GM21529 (cell line): ENCODE results near the gene NUTM1.

Experiments used
- ATAC-seq: cut with Tn5 transposase; IDR thresholded peaks from one replicate; pipeline ENCODE4 v1.9.1; 2021; ENCODE audit not compliant: unreplicated experiment

NUTM1 gene, protein sequence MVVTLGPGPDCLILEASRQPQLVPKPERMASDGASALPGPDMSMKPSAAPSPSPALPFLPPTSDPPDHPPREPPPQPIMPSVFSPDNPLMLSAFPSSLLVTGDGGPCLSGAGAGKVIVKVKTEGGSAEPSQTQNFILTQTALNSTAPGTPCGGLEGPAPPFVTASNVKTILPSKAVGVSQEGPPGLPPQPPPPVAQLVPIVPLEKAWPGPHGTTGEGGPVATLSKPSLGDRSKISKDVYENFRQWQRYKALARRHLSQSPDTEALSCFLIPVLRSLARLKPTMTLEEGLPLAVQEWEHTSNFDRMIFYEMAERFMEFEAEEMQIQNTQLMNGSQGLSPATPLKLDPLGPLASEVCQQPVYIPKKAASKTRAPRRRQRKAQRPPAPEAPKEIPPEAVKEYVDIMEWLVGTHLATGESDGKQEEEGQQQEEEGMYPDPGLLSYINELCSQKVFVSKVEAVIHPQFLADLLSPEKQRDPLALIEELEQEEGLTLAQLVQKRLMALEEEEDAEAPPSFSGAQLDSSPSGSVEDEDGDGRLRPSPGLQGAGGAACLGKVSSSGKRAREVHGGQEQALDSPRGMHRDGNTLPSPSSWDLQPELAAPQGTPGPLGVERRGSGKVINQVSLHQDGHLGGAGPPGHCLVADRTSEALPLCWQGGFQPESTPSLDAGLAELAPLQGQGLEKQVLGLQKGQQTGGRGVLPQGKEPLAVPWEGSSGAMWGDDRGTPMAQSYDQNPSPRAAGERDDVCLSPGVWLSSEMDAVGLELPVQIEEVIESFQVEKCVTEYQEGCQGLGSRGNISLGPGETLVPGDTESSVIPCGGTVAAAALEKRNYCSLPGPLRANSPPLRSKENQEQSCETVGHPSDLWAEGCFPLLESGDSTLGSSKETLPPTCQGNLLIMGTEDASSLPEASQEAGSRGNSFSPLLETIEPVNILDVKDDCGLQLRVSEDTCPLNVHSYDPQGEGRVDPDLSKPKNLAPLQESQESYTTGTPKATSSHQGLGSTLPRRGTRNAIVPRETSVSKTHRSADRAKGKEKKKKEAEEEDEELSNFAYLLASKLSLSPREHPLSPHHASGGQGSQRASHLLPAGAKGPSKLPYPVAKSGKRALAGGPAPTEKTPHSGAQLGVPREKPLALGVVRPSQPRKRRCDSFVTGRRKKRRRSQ

DNA sequence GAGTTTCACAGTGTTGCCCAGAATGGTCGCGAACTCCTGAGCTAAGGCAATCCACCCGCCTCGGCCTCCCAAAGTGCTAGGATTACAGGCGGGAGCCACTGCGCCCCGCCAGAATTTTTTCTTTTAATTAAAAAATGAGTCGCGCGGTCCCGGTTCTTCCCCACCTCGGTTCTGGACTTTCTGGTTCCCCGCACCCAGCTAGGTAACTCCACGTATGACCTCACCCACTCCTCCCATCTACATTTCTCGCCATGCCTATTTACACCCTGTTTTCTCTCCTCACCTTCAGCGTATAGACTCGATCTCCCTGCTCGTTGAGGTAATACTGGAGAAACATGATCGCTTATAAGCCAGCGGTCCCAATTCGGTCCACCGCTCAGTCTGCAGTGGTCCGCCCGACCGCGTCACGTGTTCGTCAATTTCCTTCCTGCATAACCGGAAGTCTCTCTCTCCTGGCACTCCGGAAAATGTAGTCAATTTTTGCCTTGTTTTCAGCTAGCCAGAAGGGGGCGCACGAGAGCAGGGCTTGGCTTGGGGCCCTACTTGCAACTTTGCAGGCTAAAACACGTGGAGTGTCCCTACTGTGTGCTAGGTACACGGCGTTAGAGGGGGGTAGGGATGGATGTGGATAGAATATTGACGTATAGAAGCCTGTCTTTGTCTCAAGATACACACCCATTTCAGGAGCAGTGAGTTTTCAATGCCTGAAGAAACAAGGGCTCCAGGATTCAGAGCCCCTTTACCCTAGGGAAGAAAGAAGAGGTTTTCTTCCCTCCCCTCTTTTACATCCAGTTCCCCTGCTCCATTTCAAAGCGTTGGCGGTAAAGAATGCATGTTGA is at the start of gene NUTM1, which contains the start of gene NOP10:
Gene NUTM1 (plus strand): TSS at position 579 of the 839 bp plus-strand sequence. CDS start 382 bp downstream, outside the sequence.
Gene NOP10 (minus strand): TSS at position 400 of the 839 bp plus-strand sequence. CDS start 63 bp downstream, at position 337.
- ATAC-seq, result peak; percentile 90

- no peak for ATAC-seq
Observed at GRCh38 chr15:34297059-34297458, 46.1 kb upstream of the NUTM1 start.

DNA sequence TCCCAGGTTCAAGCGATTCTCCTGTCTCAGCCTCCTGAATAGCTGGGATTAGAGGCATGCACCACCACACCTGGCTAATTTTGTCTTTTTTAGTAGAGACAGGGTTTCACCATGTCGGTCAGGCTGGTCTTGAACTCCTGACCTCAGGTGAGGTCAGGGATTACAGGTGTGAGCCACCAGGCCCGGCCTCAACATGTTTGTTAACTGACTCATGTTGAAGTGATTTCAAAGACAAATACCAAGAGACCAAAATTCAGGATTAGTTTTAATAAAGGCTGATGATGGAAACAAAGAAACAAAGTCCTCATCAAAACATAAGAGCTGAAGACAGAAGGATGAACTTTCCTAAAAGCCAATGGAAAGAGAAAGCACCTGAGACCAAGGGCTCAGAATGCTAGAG is 42.1 kb upstream of the NUTM1 start:
- ATAC-seq, result no peak

DNA sequence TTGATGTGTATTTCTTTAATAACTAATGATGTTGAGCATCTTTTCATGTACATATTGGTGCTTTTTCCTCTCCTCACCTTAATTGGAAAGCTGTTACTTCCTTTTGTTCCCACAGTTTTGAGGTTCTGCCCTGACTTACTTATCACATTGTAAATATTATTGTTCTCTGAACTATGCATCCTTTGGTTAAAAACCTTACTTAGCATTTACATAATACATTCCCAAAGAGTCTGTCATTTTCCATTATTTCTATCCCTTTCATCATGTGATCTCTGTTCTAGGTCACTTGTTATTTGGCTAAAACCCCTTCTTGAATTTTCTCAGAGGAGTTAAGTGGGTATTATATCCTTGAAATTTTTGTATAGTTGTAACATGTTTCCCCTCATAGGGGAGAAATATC is 38.5 kb upstream of the NUTM1 start:
- no peak for ATAC-seq

DNA sequence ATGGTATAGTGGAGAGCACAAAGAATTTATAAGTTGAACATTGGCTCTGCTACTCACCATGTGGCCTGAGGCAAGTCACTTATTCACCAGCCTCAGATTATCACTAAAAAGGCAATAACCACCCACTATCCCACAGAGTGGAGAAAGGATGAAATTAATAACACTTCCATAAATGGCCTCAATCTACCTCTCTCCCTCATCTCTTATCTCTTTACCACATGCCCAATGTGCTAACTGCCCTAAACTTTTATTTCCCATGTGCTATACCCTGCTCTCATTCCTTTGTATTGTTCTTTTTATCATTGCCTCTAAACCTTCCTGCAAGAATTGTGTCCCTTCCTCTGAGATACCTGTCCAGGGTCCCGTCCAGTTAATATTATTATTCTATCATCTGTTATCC is 31.6 kb upstream of the NUTM1 start:
- ATAC-seq, result no peak

GRCh38 chr15:34314491-34315490 is 28.3 kb upstream of the NUTM1 start:
- no peak for ATAC-seq

DNA sequence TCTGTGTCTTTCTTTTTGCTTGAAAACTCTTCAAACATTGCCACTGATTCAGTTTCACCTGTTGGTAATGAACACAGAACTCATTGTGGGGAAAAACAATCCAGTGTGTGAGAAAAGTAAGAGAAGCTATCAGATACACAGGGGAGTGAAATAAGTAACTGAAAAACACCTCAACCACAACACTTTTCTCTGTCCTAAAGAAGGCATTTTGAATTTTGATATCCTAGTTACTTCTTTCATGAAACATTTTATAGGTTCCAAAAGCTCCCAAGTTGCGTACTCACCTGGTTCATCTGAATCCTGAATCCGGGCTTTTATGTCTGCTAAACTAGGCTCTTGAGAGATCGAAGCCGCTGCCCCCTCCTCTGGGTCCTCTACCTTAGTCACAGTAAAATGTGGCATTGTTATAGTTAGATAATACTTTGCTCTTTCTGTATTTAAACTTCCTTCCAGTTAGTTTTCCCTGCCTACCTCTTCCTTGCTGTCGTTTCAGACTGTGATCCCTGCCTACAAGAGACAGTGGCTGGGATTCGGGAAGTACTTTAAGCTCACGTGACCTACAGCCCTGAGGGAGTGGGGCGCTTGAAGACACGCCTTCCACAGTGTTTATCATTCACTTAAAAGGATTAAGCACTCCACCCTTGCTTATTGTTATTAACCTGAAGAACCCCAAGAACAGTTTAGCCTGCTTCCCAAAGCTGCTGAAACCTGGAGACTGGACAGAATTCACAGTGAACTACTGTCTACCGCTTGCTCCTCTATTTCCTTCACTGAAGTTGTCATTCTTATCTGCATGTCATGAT is 24.6 kb upstream of the NUTM1 start:
- peak; percentile 84 for ATAC-seq

- ATAC-seq, result no peak
Observed at GRCh38 chr15:34323217-34323616, 19.9 kb upstream of the NUTM1 start.

GRCh38 chr15:34324933-34325332 is 18.2 kb upstream of the NUTM1 start:
- no peak for ATAC-seq

DNA sequence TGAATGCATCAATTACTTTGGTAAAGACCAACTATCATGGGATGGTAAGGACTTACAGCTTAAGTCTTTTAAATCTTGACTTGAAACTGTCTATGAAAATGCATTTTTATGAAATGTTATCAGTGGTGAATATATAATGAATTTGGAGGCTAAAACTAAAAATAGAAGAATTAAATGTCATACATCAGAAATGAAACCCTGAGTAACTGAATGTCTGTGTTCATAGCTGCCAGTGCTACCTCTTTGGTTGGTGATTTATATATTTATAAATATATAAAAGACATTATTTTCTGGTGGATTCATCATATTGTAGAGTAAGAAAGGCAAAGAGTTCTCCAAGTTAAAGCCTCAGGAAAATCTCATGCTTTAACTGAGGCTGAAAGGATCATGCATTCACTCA is 17.7 kb upstream of the NUTM1 start:
- ATAC-seq, result no peak

DNA sequence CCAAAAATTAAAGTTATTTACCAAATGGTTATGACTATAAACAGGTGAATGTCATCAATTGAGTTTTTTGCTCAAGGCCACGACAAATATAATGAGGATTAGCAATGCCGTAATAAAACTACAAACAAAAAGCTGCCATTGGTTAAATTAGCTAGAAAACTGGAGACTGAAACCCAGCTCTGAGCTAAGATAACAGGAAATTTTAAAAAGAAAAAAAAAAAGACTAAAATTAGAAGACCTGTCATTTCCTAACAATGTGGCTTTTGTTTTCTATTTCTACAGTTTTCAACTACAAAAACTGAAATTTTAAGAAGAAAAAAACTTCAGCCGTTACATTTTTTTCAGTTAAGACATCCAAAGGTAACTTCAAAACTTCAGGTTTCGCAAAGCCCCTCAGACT is 15.2 kb upstream of the NUTM1 start:
- ATAC-seq, result peak; percentile 55

- no peak for ATAC-seq
Observed at GRCh38 chr15:34329006-34329405, 14.1 kb upstream of the NUTM1 start.

DNA sequence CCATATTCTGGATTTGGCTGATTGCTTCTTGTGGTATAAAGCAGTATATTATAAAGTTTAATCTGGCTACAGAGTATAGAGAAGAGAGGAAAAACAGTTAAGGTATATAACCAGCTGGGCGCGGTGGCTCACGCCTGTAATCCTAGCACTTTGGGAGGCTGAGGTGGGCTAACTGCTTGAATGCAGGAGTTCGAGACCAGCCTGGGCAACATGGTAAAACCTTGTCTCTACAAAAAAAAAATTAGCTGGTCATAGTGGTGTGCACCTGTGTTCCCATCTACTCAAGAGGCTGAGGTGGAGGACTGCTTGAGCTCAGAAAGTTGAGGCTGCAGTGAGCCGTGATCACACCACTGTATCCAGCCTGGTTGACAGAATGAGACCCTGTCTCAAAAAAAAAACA is 12.8 kb upstream of the NUTM1 start:
- no peak for ATAC-seq

DNA sequence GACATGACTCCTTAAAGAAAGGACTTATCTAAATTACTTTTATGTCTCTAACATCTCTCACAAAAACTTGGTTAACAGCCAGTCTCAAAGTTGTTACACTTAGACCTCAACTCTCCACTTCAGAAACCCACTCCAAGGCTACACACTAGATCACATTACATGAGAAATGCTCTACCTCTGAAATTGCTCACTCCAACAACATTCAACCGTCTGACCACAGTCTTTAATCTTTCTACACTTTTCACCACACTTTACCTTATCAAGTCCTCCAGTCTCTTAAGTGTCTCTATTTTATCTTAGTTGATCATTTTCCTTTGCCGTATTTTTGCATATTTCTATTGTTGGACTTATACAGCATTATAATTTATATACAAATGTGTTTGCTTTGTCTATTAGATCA is 11.3 kb upstream of the NUTM1 start:
- no peak for ATAC-seq

DNA sequence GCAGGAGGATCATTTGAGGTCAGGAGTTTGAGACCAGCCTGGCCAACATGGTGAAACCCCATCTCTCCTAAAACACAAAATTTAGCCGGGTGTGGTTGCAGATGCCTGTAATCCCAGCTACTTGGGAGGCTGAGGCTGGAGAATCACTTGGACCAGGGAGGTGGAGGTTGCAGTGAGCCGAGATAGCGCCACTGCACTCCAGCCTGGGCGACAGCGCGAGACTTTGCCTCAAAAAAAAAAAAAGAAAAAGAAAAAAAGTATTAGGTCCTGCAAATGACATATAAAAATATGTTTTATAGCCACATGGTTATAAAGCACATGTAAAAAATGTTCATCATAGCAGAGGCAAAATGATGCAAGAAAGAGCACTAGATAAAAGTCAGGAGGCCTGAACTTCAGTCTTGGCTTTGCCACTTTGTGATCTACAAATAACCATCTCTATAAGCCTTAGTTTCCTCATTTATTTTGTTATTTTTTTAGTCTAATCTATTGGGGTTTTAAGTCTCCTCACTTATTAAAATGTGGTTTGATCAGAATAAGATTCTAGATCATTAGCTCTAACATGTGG is 10.5 kb upstream of the NUTM1 start:
- no peak for ATAC-seq

GRCh38 chr15:34334672-34335071 is 8.4 kb upstream of the NUTM1 start:
- no peak for ATAC-seq

DNA sequence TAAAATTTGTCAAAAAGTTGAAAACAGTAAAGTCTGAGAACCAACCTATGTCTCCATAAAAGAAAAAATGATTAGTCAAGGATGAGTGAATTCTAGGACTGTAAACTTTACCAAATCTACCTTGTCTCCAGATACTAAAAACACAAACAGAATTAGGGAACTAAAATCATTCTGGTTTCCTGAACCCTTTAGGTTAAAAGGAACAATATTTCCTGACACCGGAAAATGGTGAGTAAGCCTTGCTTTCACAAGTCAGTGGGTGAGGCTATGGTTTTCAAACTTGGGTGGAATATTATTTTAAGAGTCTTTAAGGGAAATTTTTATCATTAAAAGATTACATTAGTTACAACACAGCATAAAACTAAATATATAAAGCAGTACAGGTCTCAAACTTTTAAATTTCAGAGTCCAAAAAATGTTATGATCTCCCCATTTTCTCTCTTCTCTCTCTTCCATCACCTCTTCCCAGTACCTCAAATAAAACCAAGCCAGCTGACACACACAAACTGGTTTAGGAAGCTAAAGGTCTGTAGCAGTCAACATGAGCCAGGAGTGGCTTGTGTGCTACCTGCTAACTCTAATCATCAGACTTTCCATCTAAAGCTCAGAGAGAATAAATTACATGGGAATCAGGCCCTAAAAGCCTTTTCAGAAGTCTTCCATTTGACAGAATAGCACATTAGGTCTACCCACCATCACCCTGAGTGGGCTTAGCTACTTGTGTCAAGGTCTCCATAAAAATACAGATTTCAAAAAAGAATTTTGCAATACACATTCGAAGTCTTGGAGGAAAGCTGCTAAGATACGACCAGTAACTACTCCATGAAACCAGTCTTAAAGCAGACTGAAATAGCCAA is 7.7 kb upstream of the NUTM1 start:
- no peak for ATAC-seq
